Hepatocyte (in vitro differentiated cells): ENCODE data around the gene RPGRIP1. TPM values are rescaled to one million over a fixed set of nuclear protein-coding genes. Genes with fewer than 3 reads are reported as not detected.

Source experiments
- DNase-seq: peaks from one replicate; pipeline ENCODE4 v3.0.0-alpha.2; 2016; ENCODE audit warnings: low spot score
- H2AFZ ChIP-seq: fragments of 200-600 bp; sonication (generic); 2 replicates; pipeline ENCODE4 v1.6.0; 2016; ENCODE audit warnings: antibody characterized with exemption, mild to moderate bottlenecking
- H3K27ac ChIP-seq: fragments of 200-600 bp; sonication (generic); 2 replicates; pipeline ENCODE4 v1.5.1; 2016; ENCODE audit warnings: mild to moderate bottlenecking
- H3K27me3 ChIP-seq: fragments of 200-600 bp; sonication (generic); 2 replicates; pipeline ENCODE4 v1.6.1; 2016
- H3K36me3 ChIP-seq: fragments of 200-600 bp; sonication (generic); replicated peaks from 2 replicates; pipeline ENCODE4 v1.5.1; 2016; ENCODE audit warnings: low read depth; ENCODE audit not compliant: insufficient read depth
- H3K4me1 ChIP-seq: fragments of 200-600 bp; sonication (generic); 2 replicates; pipeline ENCODE4 v1.5.1; 2016; ENCODE audit warnings: mild to moderate bottlenecking, moderate library complexity; ENCODE audit not compliant: insufficient read depth
- H3K4me2 ChIP-seq: fragments of 200-600 bp; sonication (generic); 2 replicates; pipeline ENCODE4 v1.6.0; 2016
- H3K4me3 ChIP-seq: fragments of 200-600 bp; sonication (generic); 2 replicates; pipeline ENCODE4 v1.5.1; 2016; ENCODE audit warnings: mild to moderate bottlenecking
- H3K79me2 ChIP-seq: fragments of 200-600 bp; sonication (generic); 2 replicates; pipeline ENCODE4 v1.6.0; 2017; ENCODE audit warnings: mild to moderate bottlenecking
- H3K9me2 ChIP-seq: fragments of 200-600 bp; sonication (generic); replicated peaks from 2 replicates; pipeline ENCODE4 v1.6.0; 2017; ENCODE audit warnings: mild to moderate bottlenecking; ENCODE audit not compliant: insufficient read depth
- H3K9me3 ChIP-seq: fragments of 200-600 bp; sonication (generic); 2 replicates; pipeline ENCODE4 v1.5.1; 2016; ENCODE audit warnings: low read depth, mild to moderate bottlenecking
- H4K20me1 ChIP-seq: fragments of 200-600 bp; sonication (generic); 2 replicates; pipeline ENCODE4 v1.6.0; 2016; ENCODE audit warnings: mild to moderate bottlenecking; ENCODE audit not compliant: insufficient read depth, poor library complexity, severe bottlenecking
- EZH2 ChIP-seq: fragments of 200-600 bp; sonication (generic); IDR thresholded peaks from 2 replicates; pipeline ENCODE4 v1.6.1; 2016; ENCODE audit warnings: antibody characterized with exemption, mild to moderate bottlenecking, borderline replicate concordance
- EZH2phosphoT487 ChIP-seq: fragments of 200-600 bp; sonication (generic); IDR thresholded peaks from one replicate; pipeline ENCODE4 v1.6.1; 2018; ENCODE audit warnings: antibody characterized with exemption, mild to moderate bottlenecking, low read depth, moderate library complexity; ENCODE audit not compliant: unreplicated experiment, severe bottlenecking
- WGBS: methylation state at CpG from one replicate; pipeline ENCODE4 v1.1.6; 2016; ENCODE audit warnings: low lambda C conversion rate; ENCODE audit errors: missing lambda C conversion rate; 5-methylcytosine and 5-hydroxymethylcytosine counted together
- polyA plus RNA-seq: library from polyadenylated mRNA; unstranded; fragments of >200 nt; fragmentation: Nextera tagmentation; extraction: Ambion mirVana; gene quantifications from 2 replicates; pipeline ENCODE4 v1.2.1, GENCODE V29; 2016
- total RNA-seq: library from RNA; depleted of rRNA; stranded (reverse); fragments of >200 nt; gene quantifications from 2 replicates; pipeline ENCODE4 v1.2.3, GENCODE V29; 2014
- TF ChIP-seq, protein P1 (sequence below): fragments of 200-600 bp; sonication (generic); IDR thresholded peaks from 2 replicates; pipeline ENCODE4 v1.5.1; 2016; ENCODE audit warnings: antibody characterized with exemption, mild to moderate bottlenecking; ENCODE audit not compliant: poor library complexity

The RPGRIP1 gene
- total and polyA plus RNA-seq, 2 experiments from 2014 or later: 0.07 TPM; not detected in 1

- TF ChIP-seq, protein P1, sequence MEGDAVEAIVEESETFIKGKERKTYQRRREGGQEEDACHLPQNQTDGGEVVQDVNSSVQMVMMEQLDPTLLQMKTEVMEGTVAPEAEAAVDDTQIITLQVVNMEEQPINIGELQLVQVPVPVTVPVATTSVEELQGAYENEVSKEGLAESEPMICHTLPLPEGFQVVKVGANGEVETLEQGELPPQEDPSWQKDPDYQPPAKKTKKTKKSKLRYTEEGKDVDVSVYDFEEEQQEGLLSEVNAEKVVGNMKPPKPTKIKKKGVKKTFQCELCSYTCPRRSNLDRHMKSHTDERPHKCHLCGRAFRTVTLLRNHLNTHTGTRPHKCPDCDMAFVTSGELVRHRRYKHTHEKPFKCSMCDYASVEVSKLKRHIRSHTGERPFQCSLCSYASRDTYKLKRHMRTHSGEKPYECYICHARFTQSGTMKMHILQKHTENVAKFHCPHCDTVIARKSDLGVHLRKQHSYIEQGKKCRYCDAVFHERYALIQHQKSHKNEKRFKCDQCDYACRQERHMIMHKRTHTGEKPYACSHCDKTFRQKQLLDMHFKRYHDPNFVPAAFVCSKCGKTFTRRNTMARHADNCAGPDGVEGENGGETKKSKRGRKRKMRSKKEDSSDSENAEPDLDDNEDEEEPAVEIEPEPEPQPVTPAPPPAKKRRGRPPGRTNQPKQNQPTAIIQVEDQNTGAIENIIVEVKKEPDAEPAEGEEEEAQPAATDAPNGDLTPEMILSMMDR: no peak
- no peak for TF ChIP-seq EZH2
- no peak for TF ChIP-seq EZH2phosphoT487
- no peak overlapping the region for H3K27ac ChIP-seq
- peaks cover 100% of the 10 kb centered on the region for H4K20me1 ChIP-seq
- no peaks in the 10 kb centered on the region for H3K9me3 ChIP-seq
- DNase-seq: no peak
- no peak overlapping the region for H3K4me2 ChIP-seq
- no peak overlapping the region for H3K4me3 ChIP-seq
- no peaks in the 10 kb centered on the region for H3K36me3 ChIP-seq
- no peaks in the 10 kb centered on the region for H3K9me2 ChIP-seq
- H2AFZ ChIP-seq: no peak overlapping the region
- peaks cover 100% of the 10 kb centered on the region for H3K79me2 ChIP-seq
- 100% methylated on average over 1 of the region's 1 CpG for WGBS
- no peaks in the 10 kb centered on the region for H3K27me3 ChIP-seq
- H3K4me1 ChIP-seq: peaks cover 5% of the 10 kb centered on the region
Measured at GRCh38 chr14:21248338-21248737, 31.5 kb upstream of the RPGRIP1 start.

GRCh38 chr14:21248739-21249411 lies 31.0 kb upstream of the RPGRIP1 start:
- H3K4me3 ChIP-seq: no peak overlapping the region
- no peaks in the 10 kb centered on the region for H3K36me3 ChIP-seq
- H2AFZ ChIP-seq: no peak overlapping the region
- H3K4me1 ChIP-seq: peaks cover 5% of the 10 kb centered on the region
- no peaks in the 10 kb centered on the region for H3K9me2 ChIP-seq
- H3K79me2 ChIP-seq: peaks cover 100% of the 10 kb centered on the region
- H3K27me3 ChIP-seq: no peaks in the 10 kb centered on the region
- H3K9me3 ChIP-seq: no peaks in the 10 kb centered on the region
- H4K20me1 ChIP-seq: peaks cover 100% of the 10 kb centered on the region
- H3K4me2 ChIP-seq: no peak overlapping the region
- no peak overlapping the region for H3K27ac ChIP-seq
- DNase-seq: no peak
- 91% methylated on average over 8 of the region's 8 CpGs for WGBS
- TF ChIP-seq EZH2 (no peak), EZH2phosphoT487 (no peak)
- TF ChIP-seq, protein P1: no peak

DNA sequence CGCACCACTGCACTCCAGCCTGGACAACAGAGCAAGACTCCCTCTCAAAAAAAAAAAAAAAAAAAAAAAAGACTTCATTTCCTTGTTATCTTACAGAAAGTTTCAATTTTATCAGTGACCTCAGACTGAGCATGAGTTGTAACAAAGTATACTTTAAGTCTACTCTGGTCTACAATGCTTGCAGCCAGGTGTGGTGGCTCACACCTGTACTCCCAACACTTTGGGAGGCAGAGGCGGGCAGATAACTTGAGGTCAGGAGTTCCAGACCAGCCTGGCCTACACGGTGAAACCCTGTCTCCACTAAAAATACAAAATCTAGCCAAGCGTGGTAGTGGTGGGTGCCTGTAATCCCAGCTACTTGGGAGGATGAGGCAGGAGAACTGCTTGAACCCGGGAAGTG lies 28.7 kb upstream of the RPGRIP1 start:
- peaks cover 100% of the 10 kb centered on the region for H4K20me1 ChIP-seq
- H3K79me2 ChIP-seq: peaks cover 100% of the 10 kb centered on the region
- WGBS: 98% methylated on average over 4 of the region's 5 CpGs
- no peak for DNase-seq
- no peak overlapping the region for H3K4me3 ChIP-seq
- H3K4me2 ChIP-seq: no peak overlapping the region
- H3K27me3 ChIP-seq: no peaks in the 10 kb centered on the region
- TF ChIP-seq EZH2phosphoT487 (no peak), EZH2 (no peak)
- TF ChIP-seq, protein P1: no peak
- no peaks in the 10 kb centered on the region for H3K9me2 ChIP-seq
- H3K9me3 ChIP-seq: no peaks in the 10 kb centered on the region
- no peak overlapping the region for H3K27ac ChIP-seq
- H3K4me1 ChIP-seq: peaks cover 5% of the 10 kb centered on the region
- no peaks in the 10 kb centered on the region for H3K36me3 ChIP-seq
- H2AFZ ChIP-seq: no peak overlapping the region
